ENCODE results near the gene RRP1B. TPM values are rescaled to one million over a fixed set of nuclear protein-coding genes. Genes with fewer than 3 reads are reported as not detected.

Gene RRP1B
- polyA plus RNA-seq, 1 donor from 2014 or later = 20.3 TPM

DNA sequence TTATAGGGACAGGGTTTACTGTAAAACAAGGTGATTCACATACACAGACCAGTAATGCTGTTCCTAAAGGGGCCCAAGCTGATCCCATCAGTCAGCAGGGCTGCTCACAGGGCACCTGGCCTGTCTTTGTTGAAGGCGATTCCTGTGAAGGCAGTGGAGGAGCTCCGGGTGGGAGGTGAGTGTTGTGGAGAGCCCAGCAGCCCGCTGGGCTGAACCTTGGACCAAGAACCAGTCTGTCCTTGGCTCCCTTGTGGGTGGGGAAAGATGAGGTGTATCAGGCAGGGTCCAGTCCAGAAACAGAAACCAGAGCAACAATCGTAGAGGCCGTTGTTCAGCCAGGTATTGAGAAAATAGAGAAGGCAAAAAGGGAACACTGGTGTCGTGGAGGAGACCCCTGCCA, 72.1 kb downstream of the RRP1B start:
- Histone ChIP-seq H3K9ac (ENCODE audit: low read length) (no peak overlapping the region), H2AFZ (ENCODE audit: low read depth, low read length) (no peak overlapping the region), H3K27me3 (ENCODE audit: insufficient read depth, low read depth, low read length) (no peaks in the 10 kb centered on the region), H3K4me3 (ENCODE audit: low read length) (no peak overlapping the region), H3K79me2 (replicated peaks; ENCODE audit: insufficient read depth, low read length) (no peaks in the 10 kb centered on the region), H4K20me1 (ENCODE audit: insufficient read depth) (no peaks in the 10 kb centered on the region), H3F3A (ENCODE audit: insufficient read depth, low read length, poor library complexity, severe bottlenecking) (no peaks in the 10 kb centered on the region), H3K4me2 (ENCODE audit: low read length) (no peak overlapping the region), H3K27ac (ENCODE audit: low read length) (no peak overlapping the region), H3K9me3 (ENCODE audit: low read length) (no peaks in the 10 kb centered on the region), H3K36me3 (ENCODE audit: insufficient read depth, low read length) (no peaks in the 10 kb centered on the region), H3K9me2 (ENCODE audit: insufficient read depth, low read length) (no peaks in the 10 kb centered on the region)
- TF ChIP-seq EZH2 (IDR thresholded peaks at IDR 0.05; ENCODE audit: borderline replicate concordance, insufficient read depth, low read length, poor library complexity, severe bottlenecking) (no peak), POLR2AphosphoS5 (IDR thresholded peaks at IDR 0.05) (no peak), TAF1 (IDR thresholded peaks at IDR 0.05; ENCODE audit: low read depth) (no peak), SMC3 (conservative IDR thresholded peaks at IDR 0.05; ENCODE audit: poor library complexity) (no peak), EP300 (conservative IDR thresholded peaks at IDR 0.05; ENCODE audit: poor library complexity, severe bottlenecking) (no peak), MXI1 (conservative IDR thresholded peaks at IDR 0.05; ENCODE audit: poor library complexity, severe bottlenecking) (no peak), RAD21 (conservative IDR thresholded peaks at IDR 0.05) (no peak)
- TF ChIP-seq, protein P1, sequence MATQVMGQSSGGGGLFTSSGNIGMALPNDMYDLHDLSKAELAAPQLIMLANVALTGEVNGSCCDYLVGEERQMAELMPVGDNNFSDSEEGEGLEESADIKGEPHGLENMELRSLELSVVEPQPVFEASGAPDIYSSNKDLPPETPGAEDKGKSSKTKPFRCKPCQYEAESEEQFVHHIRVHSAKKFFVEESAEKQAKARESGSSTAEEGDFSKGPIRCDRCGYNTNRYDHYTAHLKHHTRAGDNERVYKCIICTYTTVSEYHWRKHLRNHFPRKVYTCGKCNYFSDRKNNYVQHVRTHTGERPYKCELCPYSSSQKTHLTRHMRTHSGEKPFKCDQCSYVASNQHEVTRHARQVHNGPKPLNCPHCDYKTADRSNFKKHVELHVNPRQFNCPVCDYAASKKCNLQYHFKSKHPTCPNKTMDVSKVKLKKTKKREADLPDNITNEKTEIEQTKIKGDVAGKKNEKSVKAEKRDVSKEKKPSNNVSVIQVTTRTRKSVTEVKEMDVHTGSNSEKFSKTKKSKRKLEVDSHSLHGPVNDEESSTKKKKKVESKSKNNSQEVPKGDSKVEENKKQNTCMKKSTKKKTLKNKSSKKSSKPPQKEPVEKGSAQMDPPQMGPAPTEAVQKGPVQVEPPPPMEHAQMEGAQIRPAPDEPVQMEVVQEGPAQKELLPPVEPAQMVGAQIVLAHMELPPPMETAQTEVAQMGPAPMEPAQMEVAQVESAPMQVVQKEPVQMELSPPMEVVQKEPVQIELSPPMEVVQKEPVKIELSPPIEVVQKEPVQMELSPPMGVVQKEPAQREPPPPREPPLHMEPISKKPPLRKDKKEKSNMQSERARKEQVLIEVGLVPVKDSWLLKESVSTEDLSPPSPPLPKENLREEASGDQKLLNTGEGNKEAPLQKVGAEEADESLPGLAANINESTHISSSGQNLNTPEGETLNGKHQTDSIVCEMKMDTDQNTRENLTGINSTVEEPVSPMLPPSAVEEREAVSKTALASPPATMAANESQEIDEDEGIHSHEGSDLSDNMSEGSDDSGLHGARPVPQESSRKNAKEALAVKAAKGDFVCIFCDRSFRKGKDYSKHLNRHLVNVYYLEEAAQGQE (IDR thresholded peaks at IDR 0.05; ENCODE audit: borderline replicate concordance) = no peak
- TF ChIP-seq, protein P2, sequence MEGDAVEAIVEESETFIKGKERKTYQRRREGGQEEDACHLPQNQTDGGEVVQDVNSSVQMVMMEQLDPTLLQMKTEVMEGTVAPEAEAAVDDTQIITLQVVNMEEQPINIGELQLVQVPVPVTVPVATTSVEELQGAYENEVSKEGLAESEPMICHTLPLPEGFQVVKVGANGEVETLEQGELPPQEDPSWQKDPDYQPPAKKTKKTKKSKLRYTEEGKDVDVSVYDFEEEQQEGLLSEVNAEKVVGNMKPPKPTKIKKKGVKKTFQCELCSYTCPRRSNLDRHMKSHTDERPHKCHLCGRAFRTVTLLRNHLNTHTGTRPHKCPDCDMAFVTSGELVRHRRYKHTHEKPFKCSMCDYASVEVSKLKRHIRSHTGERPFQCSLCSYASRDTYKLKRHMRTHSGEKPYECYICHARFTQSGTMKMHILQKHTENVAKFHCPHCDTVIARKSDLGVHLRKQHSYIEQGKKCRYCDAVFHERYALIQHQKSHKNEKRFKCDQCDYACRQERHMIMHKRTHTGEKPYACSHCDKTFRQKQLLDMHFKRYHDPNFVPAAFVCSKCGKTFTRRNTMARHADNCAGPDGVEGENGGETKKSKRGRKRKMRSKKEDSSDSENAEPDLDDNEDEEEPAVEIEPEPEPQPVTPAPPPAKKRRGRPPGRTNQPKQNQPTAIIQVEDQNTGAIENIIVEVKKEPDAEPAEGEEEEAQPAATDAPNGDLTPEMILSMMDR (IDR thresholded peaks at IDR 0.05; ENCODE audit: poor library complexity, severe bottlenecking) = no peak

DNA sequence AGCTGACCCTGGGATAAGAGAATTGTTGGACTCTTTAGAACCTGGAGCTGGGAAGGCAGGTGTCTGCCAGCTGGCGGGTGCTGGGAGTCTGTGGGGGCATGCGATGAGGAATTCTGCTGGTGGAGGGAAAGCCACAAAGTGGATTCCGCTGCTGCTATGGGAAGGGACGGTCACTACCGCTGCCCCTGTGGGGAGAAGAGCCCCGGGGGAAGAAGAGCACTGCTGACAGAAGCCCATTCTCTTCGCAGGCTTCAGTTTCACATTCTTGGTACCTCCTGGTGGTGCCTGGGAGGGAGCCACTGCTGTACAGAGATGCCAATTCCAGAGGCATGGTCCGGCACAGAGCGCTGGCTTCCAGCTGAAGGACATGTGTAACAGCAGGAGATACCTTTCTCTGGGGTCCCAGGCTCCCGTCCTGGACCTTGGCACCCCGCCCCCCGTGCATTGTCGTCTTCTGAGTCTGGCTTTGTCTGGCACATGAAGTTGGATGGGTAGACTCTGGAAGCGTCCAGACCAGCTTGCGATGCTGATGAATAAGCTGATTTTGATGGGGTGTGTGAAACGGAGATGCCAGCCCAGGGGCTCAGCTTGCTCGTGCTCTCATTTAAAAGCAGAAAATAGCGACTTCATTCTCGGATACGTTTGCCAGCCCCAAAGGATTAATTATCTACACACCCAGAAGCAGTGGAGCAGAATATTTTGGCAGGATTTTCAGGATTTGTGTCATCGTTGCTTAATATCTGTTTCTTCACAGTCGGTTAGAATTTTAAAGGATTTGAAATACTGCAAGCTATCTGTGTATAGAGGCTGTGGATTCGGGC, 72.7 kb downstream of the RRP1B start:
- Histone ChIP-seq H3K9me2 (ENCODE audit: insufficient read depth, low read length) (no peaks in the 10 kb centered on the region), H3K9me3 (ENCODE audit: low read length) (no peaks in the 10 kb centered on the region), H4K20me1 (ENCODE audit: insufficient read depth) (no peaks in the 10 kb centered on the region), H3K9ac (ENCODE audit: low read length) (no peak overlapping the region), H3K36me3 (ENCODE audit: insufficient read depth, low read length) (no peaks in the 10 kb centered on the region), H3K4me3 (ENCODE audit: low read length) (no peak overlapping the region), H3K79me2 (replicated peaks; ENCODE audit: insufficient read depth, low read length) (no peaks in the 10 kb centered on the region), H2AFZ (ENCODE audit: low read depth, low read length) (no peak overlapping the region), H3F3A (ENCODE audit: insufficient read depth, low read length, poor library complexity, severe bottlenecking) (no peaks in the 10 kb centered on the region), H3K27me3 (ENCODE audit: insufficient read depth, low read depth, low read length) (no peaks in the 10 kb centered on the region), H3K4me2 (ENCODE audit: low read length) (no peak overlapping the region), H3K27ac (ENCODE audit: low read length) (no peak overlapping the region)
- no peak for TF ChIP-seq POLR2AphosphoS5 (IDR thresholded peaks at IDR 0.05)
- TF ChIP-seq, protein P2 (IDR thresholded peaks at IDR 0.05; ENCODE audit: poor library complexity, severe bottlenecking) = no peak
- no peak for TF ChIP-seq TAF1 (IDR thresholded peaks at IDR 0.05; ENCODE audit: low read depth)
- TF ChIP-seq RAD21 (conservative IDR thresholded peaks at IDR 0.05) = no peak
- no peak for TF ChIP-seq EP300 (conservative IDR thresholded peaks at IDR 0.05; ENCODE audit: poor library complexity, severe bottlenecking)
- no peak for TF ChIP-seq EZH2 (IDR thresholded peaks at IDR 0.05; ENCODE audit: borderline replicate concordance, insufficient read depth, low read length, poor library complexity, severe bottlenecking)
- no peak for TF ChIP-seq SMC3 (conservative IDR thresholded peaks at IDR 0.05; ENCODE audit: poor library complexity)
- no peak for TF ChIP-seq MXI1 (conservative IDR thresholded peaks at IDR 0.05; ENCODE audit: poor library complexity, severe bottlenecking)
